Measurements from ENCODE around the gene CPNE7.

Gene CPNE7

DNA sequence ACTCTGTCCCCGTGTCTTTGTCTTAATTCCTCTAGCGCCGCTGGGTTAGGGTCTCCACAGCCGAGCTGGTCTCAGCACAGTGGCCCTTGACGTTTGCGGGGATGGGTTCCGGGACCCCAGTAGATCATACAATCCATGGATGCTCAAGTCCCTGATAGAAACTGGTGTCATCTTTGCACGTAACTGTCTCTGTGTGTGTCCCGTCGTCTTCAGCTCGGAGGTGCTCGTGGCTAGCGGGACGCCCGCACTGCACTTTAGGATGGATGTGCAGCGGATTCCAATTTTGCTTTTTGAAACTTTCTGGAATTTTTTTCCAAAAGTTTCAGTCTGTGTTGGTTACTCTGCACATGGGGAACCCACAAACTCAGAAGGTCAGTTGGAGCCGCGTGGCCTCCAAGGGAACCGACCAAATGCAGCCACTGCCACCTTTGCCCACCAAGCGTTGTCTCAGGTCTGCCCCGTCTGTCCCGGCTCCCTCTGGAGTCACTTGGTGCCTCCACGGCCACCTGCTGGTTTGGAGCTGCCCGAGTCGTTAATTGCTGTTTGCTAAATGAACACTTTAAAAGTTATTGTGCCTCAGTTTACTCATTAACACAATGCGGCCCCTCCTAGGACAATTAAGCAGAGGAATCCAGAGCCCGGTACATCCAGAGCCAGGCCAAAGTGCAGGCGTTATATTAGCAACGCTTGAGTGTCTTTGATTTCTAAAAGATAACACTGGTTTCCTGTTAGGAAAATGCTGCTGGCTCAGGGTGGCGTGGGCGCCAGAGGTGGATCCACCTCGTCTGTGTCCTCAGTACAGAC is 32.6 kb downstream of the CPNE7 start:
- peaks cover under 1% of the 10 kb centered on the region for H3K4me1 ChIP-seq (ENCODE audit: insufficient read depth, insufficient read length)
- no peak for DNase-seq (ENCODE audit: low read depth, low spot score)
- no peak for TF ChIP-seq YY1 (IDR thresholded peaks at IDR 0.05; ENCODE audit: insufficient read depth, insufficient read length)
- TF ChIP-seq ZNF274 (IDR thresholded peaks at IDR 0.05; ENCODE audit: low read depth, low read length) = no peak
- no peak for TF ChIP-seq SUZ12 (IDR thresholded peaks at IDR 0.05; ENCODE audit: extremely low read depth, insufficient read depth, insufficient read length)
- no peak overlapping the region for H3K9ac ChIP-seq (ENCODE audit: insufficient read length, low read depth)
- no peaks in the 10 kb centered on the region for H3K36me3 ChIP-seq (ENCODE audit: insufficient read depth, insufficient read length, low read length)
- no peaks in the 10 kb centered on the region for H3K9me3 ChIP-seq (ENCODE audit: insufficient read depth, low read length)
- no peak overlapping the region for H3K4me3 ChIP-seq (ENCODE audit: insufficient read length, low read depth)
- H3K27me3 ChIP-seq (ENCODE audit: insufficient read depth, insufficient read length) = peaks cover under 1% of the 10 kb centered on the region

DNA sequence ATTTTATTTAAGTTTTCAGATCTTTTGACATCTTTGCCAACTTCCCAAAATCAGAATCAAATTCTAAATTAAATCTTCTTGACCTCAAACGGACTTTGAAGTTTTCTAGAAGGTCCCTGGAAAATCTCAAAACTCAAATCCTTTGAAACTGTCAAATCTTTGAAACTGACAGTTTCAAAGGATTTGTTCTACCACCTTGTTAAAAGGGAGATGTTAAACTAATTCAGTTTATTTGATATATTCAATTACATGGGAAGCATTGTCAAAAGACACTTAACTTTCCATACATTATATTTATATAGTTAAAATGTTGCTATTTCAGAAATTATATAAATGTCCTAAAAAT is 34.5 kb downstream of the CPNE7 start:
- no peak overlapping the region for H3K9ac ChIP-seq (ENCODE audit: insufficient read length, low read depth)
- no peaks in the 10 kb centered on the region for H3K36me3 ChIP-seq (ENCODE audit: insufficient read depth, insufficient read length, low read length)
- no peaks in the 10 kb centered on the region for H3K27me3 ChIP-seq (ENCODE audit: insufficient read depth, insufficient read length)
- TF ChIP-seq SUZ12 (IDR thresholded peaks at IDR 0.05; ENCODE audit: extremely low read depth, insufficient read depth, insufficient read length) (no peak), YY1 (IDR thresholded peaks at IDR 0.05; ENCODE audit: insufficient read depth, insufficient read length) (no peak), ZNF274 (IDR thresholded peaks at IDR 0.05; ENCODE audit: low read depth, low read length) (no peak)
- H3K9me3 ChIP-seq (ENCODE audit: insufficient read depth, low read length) = no peaks in the 10 kb centered on the region
- no peak overlapping the region for H3K4me3 ChIP-seq (ENCODE audit: insufficient read length, low read depth)
- H3K4me1 ChIP-seq (ENCODE audit: insufficient read depth, insufficient read length) = peaks cover 2% of the 10 kb centered on the region
- DNase-seq (ENCODE audit: low read depth, low spot score) = no peak

- no peak for DNase-seq (ENCODE audit: low read depth, low spot score)
- Histone ChIP-seq H3K36me3 (ENCODE audit: insufficient read depth, insufficient read length, low read length) (no peaks in the 10 kb centered on the region), H3K4me1 (ENCODE audit: insufficient read depth, insufficient read length) (peaks cover 13% of the 10 kb centered on the region), H3K4me3 (ENCODE audit: insufficient read length, low read depth) (no peak overlapping the region), H3K27me3 (ENCODE audit: insufficient read depth, insufficient read length) (no peaks in the 10 kb centered on the region), H3K9me3 (ENCODE audit: insufficient read depth, low read length) (no peaks in the 10 kb centered on the region), H3K9ac (ENCODE audit: insufficient read length, low read depth) (no peak overlapping the region)
- TF ChIP-seq ZNF274 (IDR thresholded peaks at IDR 0.05; ENCODE audit: low read depth, low read length) (no peak), SUZ12 (IDR thresholded peaks at IDR 0.05; ENCODE audit: extremely low read depth, insufficient read depth, insufficient read length) (no peak), YY1 (IDR thresholded peaks at IDR 0.05; ENCODE audit: insufficient read depth, insufficient read length) (no peak)
These were observed 37.0 kb downstream of the CPNE7 start for GRCh38 chr16:89612415-89613166.

- TF ChIP-seq ZNF274 (IDR thresholded peaks at IDR 0.05; ENCODE audit: low read depth, low read length) (no peak), SUZ12 (IDR thresholded peaks at IDR 0.05; ENCODE audit: extremely low read depth, insufficient read depth, insufficient read length) (no peak), YY1 (IDR thresholded peaks at IDR 0.05; ENCODE audit: insufficient read depth, insufficient read length) (no peak)
- Histone ChIP-seq H3K4me3 (ENCODE audit: insufficient read length, low read depth) (no peak within 1 kb of the TSS), H3K27me3 (ENCODE audit: insufficient read depth, insufficient read length) (no peaks in the 10 kb centered on the region), H3K9ac (ENCODE audit: insufficient read length, low read depth) (no peak within 1 kb of the TSS), H3K36me3 (ENCODE audit: insufficient read depth, insufficient read length, low read length) (no peaks in the 10 kb centered on the region), H3K4me1 (ENCODE audit: insufficient read depth, insufficient read length) (peaks cover 13% of the 10 kb centered on the region), H3K9me3 (ENCODE audit: insufficient read depth, low read length) (no peaks in the 10 kb centered on the region)
- DNase-seq (ENCODE audit: low read depth, low spot score) = no peak
These were observed 37.8 kb downstream of the CPNE7 start, which contains the start of gene DPEP1 for GRCh38 chr16:89613231-89613953. DPEP1 (plus strand) TSS chr16:89613642; CDS start chr16:89630411, 16,769 bp downstream.

DNA sequence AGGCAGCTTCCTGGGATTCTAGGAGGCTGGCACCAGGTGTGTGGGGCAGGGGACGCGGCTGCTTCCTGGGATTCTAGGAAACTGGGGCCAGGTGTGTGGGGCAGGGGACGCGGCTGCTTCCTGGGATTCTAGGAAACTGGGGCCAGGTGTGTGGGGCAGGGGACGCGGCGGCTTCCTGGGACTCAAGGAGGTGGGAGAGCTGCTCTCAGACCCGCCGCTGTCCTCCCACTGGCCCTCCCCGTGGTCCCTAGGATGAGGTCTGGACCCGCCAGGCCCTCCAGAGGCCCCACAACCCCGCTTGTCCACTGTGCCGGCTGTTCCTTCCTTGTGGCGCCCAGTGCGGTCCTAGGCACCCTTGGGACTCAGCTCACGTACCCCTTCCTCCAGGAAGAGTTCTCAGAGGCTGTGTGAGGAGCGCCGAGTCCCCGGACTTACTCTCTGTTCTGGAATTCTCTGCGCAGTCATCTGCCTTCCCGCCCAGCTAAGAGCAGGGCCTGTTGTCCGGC is 38.4 kb downstream of the CPNE7 start:
- Histone ChIP-seq H3K9me3 (ENCODE audit: insufficient read depth, low read length) (no peaks in the 10 kb centered on the region), H3K4me1 (ENCODE audit: insufficient read depth, insufficient read length) (peaks cover 13% of the 10 kb centered on the region), H3K9ac (ENCODE audit: insufficient read length, low read depth) (no peak overlapping the region), H3K36me3 (ENCODE audit: insufficient read depth, insufficient read length, low read length) (no peaks in the 10 kb centered on the region), H3K4me3 (ENCODE audit: insufficient read length, low read depth) (no peak overlapping the region), H3K27me3 (ENCODE audit: insufficient read depth, insufficient read length) (no peaks in the 10 kb centered on the region)
- TF ChIP-seq ZNF274 (IDR thresholded peaks at IDR 0.05; ENCODE audit: low read depth, low read length) (no peak), SUZ12 (IDR thresholded peaks at IDR 0.05; ENCODE audit: extremely low read depth, insufficient read depth, insufficient read length) (no peak), YY1 (IDR thresholded peaks at IDR 0.05; ENCODE audit: insufficient read depth, insufficient read length) (no peak)
- DNase-seq (ENCODE audit: low read depth, low spot score) = no peak

- Histone ChIP-seq H3K4me3 (ENCODE audit: insufficient read length, low read depth) (no peak overlapping the region), H3K27me3 (ENCODE audit: insufficient read depth, insufficient read length) (no peaks in the 10 kb centered on the region), H3K36me3 (ENCODE audit: insufficient read depth, insufficient read length, low read length) (no peaks in the 10 kb centered on the region), H3K9ac (ENCODE audit: insufficient read length, low read depth) (no peak overlapping the region), H3K9me3 (ENCODE audit: insufficient read depth, low read length) (no peaks in the 10 kb centered on the region), H3K4me1 (ENCODE audit: insufficient read depth, insufficient read length) (peaks cover 16% of the 10 kb centered on the region)
- DNase-seq (ENCODE audit: low read depth, low spot score) = no peak
- no peak for TF ChIP-seq YY1 (IDR thresholded peaks at IDR 0.05; ENCODE audit: insufficient read depth, insufficient read length)
These were observed 39.6 kb downstream of the CPNE7 start for GRCh38 chr16:89615176-89615575.
